GM23338 (cell line): Measurements from ENCODE around the gene INPP4B. TPM values are rescaled to one million over a fixed set of nuclear protein-coding genes. Genes with fewer than 3 reads are reported as not detected.

ENCODE experiments used
- CREB1 ChIP-seq: fragments of 250-450 bp; sonication (Bioruptor Pico); IDR thresholded peaks from 2 replicates; pipeline ENCODE4 v1.5.0; 2020; ENCODE audit warnings: low read depth, mild to moderate bottlenecking, moderate library complexity
- EZH2 ChIP-seq: fragments of 200-600 bp; sonication (generic); IDR thresholded peaks from one replicate; pipeline ENCODE4 v1.8.0; 2017; ENCODE audit warnings: antibody characterized with exemption, mild to moderate bottlenecking, low read depth; ENCODE audit not compliant: unreplicated experiment
- EZH2phosphoT487 ChIP-seq: fragments of 200-600 bp; sonication (generic); IDR thresholded peaks from one replicate; pipeline ENCODE4 v1.8.1; 2018; ENCODE audit warnings: antibody characterized with exemption; ENCODE audit not compliant: unreplicated experiment
- NANOG ChIP-seq: IDR thresholded peaks from 2 replicates; pipeline ENCODE4 v1.6.1; 2016; ENCODE audit warnings: antibody characterized with exemption, borderline replicate concordance
- ZNF114 ChIP-seq: fragments of 250-450 bp; sonication (Bioruptor Pico); IDR thresholded peaks from 2 replicates; pipeline ENCODE4 v1.5.0; 2020; ENCODE audit warnings: mild to moderate bottlenecking, moderate library complexity
- polyA plus RNA-seq: library from polyadenylated mRNA; unstranded; fragments of >200 nt; fragmentation: Nextera tagmentation; extraction: Ambion mirVana; gene quantifications from 2 replicates; pipeline ENCODE4 v1.2.1, GENCODE V29; 2016
- total RNA-seq: library from RNA; depleted of rRNA; stranded (reverse); fragments of >200 nt; shearing (Covaris generic); gene quantifications from 2 replicates; pipeline ENCODE4 v1.2.3, GENCODE V29; 2014
- TF ChIP-seq, protein P1 (sequence below): fragments of 250-450 bp; sonication (Bioruptor Pico); IDR thresholded peaks from 2 replicates; pipeline ENCODE4 v1.5.0; 2020; ENCODE audit warnings: mild to moderate bottlenecking, moderate library complexity
- TF ChIP-seq, protein P2 (sequence below), 2 experiments: fragments of 200-600 bp in 1 of 2; sonication (generic) in 1 of 2; conservative IDR thresholded peaks; 2 replicates each; pipeline versions ENCODE4 v1.5.1 to v1.6.1; 2016 to 2017; ENCODE audit warnings: antibody characterized with exemption in 2 of 2, low read depth in 2 of 2, mild to moderate bottlenecking in 2 of 2, moderate library complexity in 1 of 2

Gene INPP4B
- total and polyA plus RNA-seq, 2 experiments from 2014 or later: 0.11 to 0.14 TPM

DNA sequence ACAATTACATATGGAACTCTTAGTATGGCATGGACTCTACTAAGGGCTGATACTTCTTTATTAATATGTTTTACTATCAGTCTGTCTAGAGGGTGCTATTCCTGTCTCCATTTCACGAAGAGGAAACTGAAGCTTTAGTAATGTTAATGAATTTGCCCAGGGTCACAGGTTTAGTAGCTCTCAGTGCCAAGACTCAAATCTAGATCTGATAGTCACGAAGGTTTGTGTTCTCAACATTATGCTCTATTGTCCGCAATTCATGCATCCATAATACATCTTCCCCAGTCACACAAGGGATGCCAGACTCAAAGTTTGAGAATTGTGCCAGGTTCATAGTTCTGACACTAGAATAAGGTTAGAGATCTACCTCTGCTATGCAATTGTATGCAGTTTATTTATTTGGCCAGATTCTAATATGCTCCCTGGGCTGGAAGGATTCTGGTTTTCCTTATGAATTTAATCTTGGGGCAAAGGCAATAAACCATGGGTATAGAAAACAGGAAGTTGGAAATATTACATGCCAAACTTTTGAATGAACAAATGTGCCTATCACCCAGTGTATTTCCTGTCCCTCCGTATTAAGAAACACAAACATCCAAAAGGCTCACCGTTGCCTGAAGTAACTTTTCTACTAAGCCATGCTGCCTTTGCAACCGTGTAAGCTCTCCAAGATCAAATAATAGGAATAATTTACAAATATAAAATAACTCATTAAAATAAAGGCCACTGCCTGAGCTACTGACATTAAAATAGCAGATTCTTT is 478.5 kb downstream of the INPP4B start (continued):
- TF ChIP-seq, protein P1, sequence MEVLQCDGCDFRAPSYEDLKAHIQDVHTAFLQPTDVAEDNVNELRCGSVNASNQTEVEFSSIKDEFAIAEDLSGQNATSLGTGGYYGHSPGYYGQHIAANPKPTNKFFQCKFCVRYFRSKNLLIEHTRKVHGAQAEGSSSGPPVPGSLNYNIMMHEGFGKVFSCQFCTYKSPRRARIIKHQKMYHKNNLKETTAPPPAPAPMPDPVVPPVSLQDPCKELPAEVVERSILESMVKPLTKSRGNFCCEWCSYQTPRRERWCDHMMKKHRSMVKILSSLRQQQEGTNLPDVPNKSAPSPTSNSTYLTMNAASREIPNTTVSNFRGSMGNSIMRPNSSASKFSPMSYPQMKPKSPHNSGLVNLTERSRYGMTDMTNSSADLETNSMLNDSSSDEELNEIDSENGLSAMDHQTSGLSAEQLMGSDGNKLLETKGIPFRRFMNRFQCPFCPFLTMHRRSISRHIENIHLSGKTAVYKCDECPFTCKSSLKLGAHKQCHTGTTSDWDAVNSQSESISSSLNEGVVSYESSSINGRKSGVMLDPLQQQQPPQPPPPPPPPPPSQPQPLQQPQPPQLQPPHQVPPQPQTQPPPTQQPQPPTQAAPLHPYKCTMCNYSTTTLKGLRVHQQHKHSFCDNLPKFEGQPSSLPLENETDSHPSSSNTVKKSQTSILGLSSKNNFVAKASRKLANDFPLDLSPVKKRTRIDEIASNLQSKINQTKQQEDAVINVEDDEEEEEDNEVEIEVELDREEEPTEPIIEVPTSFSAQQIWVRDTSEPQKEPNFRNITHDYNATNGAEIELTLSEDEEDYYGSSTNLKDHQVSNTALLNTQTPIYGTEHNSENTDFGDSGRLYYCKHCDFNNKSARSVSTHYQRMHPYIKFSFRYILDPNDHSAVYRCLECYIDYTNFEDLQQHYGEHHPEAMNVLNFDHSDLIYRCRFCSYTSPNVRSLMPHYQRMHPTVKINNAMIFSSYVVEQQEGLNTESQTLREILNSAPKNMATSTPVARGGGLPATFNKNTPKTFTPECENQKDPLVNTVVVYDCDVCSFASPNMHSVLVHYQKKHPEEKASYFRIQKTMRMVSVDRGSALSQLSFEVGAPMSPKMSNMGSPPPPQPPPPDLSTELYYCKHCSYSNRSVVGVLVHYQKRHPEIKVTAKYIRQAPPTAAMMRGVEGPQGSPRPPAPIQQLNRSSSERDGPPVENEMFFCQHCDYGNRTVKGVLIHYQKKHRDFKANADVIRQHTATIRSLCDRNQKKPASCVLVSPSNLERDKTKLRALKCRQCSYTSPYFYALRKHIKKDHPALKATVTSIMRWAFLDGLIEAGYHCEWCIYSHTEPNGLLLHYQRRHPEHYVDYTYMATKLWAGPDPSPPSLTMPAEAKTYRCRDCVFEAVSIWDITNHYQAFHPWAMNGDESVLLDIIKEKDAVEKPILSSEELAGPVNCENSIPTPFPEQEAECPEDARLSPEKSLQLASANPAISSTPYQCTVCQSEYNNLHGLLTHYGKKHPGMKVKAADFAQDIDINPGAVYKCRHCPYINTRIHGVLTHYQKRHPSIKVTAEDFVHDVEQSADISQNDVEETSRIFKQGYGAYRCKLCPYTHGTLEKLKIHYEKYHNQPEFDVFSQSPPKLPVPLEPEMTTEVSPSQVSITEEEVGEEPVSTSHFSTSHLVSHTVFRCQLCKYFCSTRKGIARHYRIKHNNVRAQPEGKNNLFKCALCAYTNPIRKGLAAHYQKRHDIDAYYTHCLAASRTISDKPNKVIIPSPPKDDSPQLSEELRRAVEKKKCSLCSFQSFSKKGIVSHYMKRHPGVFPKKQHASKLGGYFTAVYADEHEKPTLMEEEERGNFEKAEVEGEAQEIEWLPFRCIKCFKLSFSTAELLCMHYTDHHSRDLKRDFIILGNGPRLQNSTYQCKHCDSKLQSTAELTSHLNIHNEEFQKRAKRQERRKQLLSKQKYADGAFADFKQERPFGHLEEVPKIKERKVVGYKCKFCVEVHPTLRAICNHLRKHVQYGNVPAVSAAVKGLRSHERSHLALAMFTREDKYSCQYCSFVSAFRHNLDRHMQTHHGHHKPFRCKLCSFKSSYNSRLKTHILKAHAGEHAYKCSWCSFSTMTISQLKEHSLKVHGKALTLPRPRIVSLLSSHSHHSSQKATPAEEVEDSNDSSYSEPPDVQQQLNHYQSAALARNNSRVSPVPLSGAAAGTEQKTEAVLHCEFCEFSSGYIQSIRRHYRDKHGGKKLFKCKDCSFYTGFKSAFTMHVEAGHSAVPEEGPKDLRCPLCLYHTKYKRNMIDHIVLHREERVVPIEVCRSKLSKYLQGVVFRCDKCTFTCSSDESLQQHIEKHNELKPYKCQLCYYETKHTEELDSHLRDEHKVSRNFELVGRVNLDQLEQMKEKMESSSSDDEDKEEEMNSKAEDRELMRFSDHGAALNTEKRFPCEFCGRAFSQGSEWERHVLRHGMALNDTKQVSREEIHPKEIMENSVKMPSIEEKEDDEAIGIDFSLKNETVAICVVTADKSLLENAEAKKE (CRISPR knock-in tag): no peak
- no peak for TF ChIP-seq EZH2phosphoT487
- TF ChIP-seq ZNF114 (CRISPR knock-in tag): no peak
- TF ChIP-seq CREB1 (CRISPR knock-in tag): no peak
- TF ChIP-seq NANOG: no peak
- no peak for TF ChIP-seq EZH2
- TF ChIP-seq, protein P2, sequence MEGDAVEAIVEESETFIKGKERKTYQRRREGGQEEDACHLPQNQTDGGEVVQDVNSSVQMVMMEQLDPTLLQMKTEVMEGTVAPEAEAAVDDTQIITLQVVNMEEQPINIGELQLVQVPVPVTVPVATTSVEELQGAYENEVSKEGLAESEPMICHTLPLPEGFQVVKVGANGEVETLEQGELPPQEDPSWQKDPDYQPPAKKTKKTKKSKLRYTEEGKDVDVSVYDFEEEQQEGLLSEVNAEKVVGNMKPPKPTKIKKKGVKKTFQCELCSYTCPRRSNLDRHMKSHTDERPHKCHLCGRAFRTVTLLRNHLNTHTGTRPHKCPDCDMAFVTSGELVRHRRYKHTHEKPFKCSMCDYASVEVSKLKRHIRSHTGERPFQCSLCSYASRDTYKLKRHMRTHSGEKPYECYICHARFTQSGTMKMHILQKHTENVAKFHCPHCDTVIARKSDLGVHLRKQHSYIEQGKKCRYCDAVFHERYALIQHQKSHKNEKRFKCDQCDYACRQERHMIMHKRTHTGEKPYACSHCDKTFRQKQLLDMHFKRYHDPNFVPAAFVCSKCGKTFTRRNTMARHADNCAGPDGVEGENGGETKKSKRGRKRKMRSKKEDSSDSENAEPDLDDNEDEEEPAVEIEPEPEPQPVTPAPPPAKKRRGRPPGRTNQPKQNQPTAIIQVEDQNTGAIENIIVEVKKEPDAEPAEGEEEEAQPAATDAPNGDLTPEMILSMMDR (conservative IDR thresholded peaks at IDR 0.05; ENCODE audit: low read depth in 2 of 2): no peak
